GM12891 (cell line): Measurements from ENCODE around the gene HES5.

Experiments
- DNase-seq: peaks from one replicate; pipeline ENCODE4 v3.0.0; 2011; ENCODE audit warnings: low spot score; ENCODE audit not compliant: insufficient read length
- FAIRE-seq: peaks from 2 replicates; lab custom pipeline; 2011; peaks lifted over from hg19 to GRCh38; lab: Jason Lieb, UNC
- PAX5 ChIP-seq: IDR thresholded peaks from 2 replicates; pipeline ENCODE4 v1.6.1; 2011; ENCODE audit warnings: low read length, moderate library complexity, mild to moderate bottlenecking; ENCODE audit not compliant: insufficient read depth, severe bottlenecking
- POLR2A ChIP-seq: IDR thresholded peaks from 2 replicates; pipeline ENCODE4 v1.6.1; 2011; ENCODE audit warnings: low read depth, low read length, control low read depth
- POLR2AphosphoS5 ChIP-seq: IDR thresholded peaks from 2 replicates; pipeline ENCODE4 v1.6.1; 2011; ENCODE audit warnings: low read depth, low read length, control low read depth
- POU2F2 ChIP-seq: IDR thresholded peaks from 2 replicates; pipeline ENCODE4 v1.6.1; 2011; ENCODE audit warnings: low read depth, mild to moderate bottlenecking, control low read depth, low read length, moderate library complexity
- SPI1 ChIP-seq: IDR thresholded peaks from 2 replicates; pipeline ENCODE4 v1.6.1; 2011; ENCODE audit warnings: low read depth, low read length, control low read depth
- TAF1 ChIP-seq: IDR thresholded peaks from 2 replicates; pipeline ENCODE4 v1.6.1; 2011; ENCODE audit warnings: low read depth, low read length, control low read depth

Gene HES5

DNA sequence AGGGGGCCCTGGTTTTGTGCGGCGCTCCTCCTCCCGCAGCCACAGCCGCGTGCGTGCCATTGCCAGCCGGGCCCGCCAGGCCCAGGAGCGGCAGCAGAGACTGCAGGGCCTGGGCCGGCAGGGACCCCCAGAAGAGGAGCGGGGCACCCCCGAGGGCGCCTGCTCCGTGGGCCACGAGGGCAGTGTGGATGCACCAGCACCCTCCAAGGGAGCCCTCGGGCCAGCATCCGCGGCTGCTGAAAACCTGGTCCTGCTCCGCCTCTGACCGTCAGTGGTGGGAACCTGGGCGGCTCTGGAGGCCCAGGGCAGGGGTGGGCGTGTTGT, 25.2 kb downstream of the HES5 start:
- FAIRE-seq: no peak

DNA sequence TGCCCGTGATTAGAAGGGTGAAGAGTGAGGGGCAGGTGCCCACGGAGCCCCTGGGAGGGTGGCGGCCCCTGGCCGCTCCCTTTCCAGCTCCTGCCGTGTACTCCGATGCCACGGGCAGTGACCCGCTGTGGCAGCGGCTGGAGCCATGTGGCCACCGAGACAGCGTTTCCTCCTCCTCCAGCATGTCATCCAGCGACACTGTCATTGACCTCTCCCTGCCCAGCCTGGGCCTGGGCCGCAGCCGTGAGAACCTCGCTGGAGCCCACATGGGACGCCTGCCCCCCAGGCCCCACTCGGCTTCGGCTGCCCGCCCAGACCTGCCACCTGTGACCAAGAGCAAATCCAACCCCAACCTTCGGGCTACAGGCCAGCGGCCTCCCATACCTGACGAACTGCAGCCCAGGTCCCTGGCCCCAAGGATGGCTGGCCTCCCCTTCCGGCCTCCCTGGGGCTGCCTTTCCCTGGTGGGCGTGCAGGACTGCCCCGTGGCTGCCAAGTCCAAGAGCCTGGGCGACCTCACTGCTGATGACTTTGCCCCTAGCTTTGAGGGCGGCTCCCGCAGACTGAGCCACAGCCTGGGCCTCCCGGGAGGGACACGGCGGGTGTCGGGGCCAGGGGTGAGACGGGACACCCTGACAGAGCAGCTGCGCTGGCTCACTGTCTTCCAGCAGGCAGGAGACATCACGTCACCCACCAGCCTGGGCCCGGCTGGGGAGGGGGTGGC, 25.7 kb downstream of the HES5 start:
- no peak for FAIRE-seq
- TF ChIP-seq POU2F2 (no peak), POLR2A (no peak), POLR2AphosphoS5 (no peak), PAX5 (no peak), SPI1 (no peak)

More for the DNA sequence above, 25.2 kb downstream of the HES5 start:
- TF ChIP-seq PAX5 (no peak), POU2F2 (no peak)
- no peak for DNase-seq

DNA sequence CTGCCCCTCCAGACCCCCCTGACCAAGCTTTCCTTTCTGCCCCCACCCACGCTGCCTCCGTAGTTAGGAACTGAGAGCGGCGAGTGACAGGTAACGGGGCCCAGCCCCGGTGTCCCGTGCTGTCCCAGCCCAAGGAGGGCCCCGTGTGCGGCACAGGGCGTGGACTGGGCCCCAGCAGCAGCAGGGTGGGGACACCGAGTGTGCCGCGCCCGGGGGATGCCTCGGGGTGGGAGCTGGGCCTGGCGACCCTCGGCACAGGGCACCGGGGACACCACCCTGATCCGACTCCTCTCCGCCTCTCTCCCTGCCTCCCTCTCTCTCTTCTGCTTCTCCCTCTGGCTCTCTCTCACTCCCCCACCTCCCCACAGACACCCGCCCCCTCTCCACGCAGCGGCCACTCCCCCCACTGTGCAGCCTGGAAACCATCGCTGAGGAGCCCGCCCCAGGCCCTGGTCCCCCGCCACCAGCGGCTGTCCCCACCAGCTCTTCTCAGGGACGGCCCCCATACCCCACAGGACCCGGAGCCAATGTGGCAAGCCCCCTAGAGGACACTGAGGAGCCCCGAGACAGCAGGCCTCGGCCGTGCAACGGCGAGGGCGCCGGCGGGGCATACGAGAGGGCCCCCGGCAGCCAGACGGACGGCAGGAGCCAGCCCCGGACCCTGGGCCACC, 26.4 kb downstream of the HES5 start:
- DNase-seq (no peak), FAIRE-seq (no peak)
- TF ChIP-seq TAF1: no peak
- no peak for TF ChIP-seq SPI1
- TF ChIP-seq POLR2AphosphoS5: no peak
- no peak for TF ChIP-seq POLR2A
- no peak for TF ChIP-seq PAX5
- no peak for TF ChIP-seq POU2F2

More for the DNA sequence above, 25.7 kb downstream of the HES5 start:
- DNase-seq: no peak

DNA sequence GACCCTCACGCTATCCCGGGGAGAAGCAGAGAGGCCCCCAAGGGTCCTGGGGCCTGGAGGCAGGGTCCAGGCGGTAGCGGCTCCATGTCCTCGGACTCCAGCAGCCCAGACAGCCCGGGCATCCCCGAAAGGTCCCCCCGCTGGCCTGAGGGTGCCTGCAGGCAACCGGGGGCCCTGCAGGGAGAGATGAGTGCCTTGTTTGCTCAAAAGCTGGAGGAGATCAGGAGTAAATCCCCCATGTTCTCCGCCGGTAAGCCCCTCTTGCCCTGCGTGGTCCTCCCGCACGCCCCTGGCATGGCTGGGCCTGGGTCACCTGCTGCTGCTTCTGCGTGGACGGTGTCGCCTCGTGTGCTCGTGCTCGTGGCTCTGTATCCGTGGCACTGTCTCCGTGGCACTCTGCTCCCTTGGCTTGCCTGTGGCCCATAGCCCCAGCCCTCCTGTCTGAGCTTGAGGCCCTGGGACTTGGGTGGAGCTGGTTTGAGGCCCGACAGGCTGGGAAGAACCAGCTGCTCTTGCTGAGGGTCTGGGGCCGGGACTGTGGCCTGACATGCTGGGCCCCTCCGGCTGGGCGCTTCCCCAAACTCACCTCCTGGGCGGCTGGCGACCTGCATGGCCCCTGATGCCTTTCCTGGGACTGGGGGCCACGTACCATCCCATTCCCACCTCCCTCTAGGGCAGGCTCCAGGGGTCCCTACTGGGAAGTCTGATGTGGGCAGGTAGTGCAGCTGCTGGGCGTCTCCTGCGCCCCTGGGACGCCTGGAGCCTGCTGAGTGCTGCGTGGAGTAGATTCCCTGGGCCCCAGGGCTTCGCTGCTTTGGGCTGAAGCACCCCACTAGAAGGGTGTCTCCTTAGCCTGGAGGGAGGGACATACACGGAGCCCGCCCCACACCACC, 27.2 kb downstream of the HES5 start:
- no peak for TF ChIP-seq SPI1
- no peak for TF ChIP-seq POU2F2
- TF ChIP-seq POLR2AphosphoS5: no peak
- no peak for TF ChIP-seq TAF1
- no peak for TF ChIP-seq PAX5
- TF ChIP-seq POLR2A: no peak
- no peak for DNase-seq
- no peak for FAIRE-seq

DNA sequence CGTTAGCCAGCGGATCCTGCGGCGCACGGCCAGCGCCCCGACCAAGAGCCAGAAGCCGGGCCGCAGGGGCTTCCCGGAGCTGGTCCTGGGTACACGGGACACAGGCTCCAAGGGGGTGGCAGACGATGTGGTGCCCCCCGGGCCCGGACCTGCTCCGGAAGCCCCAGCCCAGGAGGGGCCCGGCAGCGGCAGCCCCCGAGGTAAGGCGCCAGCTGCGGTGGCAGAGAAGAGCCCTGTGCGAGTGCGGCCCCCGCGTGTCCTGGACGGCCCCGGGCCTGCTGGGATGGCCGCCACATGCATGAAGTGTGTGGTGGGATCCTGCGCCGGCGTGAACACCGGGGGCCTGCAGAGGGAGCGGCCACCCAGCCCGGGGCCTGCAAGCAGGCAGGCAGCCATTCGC, 27.9 kb downstream of the HES5 start:
- DNase-seq (no peak), FAIRE-seq (no peak)
- no peak for TF ChIP-seq POLR2AphosphoS5
- no peak for TF ChIP-seq POU2F2
- no peak for TF ChIP-seq POLR2A

DNA sequence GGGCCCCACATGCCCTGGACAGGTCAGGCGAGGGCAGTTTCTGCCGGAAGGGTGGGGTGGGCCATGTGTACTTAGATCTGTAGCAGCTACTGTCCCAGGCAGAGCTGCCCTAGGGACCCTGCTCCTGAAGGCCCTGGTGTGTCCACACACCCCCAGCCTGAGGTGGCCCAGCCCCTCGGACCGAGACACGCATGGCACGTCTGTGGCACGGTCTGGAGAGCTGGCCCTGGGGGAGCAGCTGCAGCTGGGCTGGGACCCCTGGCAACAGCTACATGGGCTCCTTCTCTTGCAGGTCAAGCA, 28.3 kb downstream of the HES5 start:
- TF ChIP-seq SPI1 (no peak), POLR2A (no peak), PAX5 (no peak), TAF1 (no peak), POU2F2 (no peak), POLR2AphosphoS5 (no peak)
- no peak for FAIRE-seq
- DNase-seq: no peak

DNA sequence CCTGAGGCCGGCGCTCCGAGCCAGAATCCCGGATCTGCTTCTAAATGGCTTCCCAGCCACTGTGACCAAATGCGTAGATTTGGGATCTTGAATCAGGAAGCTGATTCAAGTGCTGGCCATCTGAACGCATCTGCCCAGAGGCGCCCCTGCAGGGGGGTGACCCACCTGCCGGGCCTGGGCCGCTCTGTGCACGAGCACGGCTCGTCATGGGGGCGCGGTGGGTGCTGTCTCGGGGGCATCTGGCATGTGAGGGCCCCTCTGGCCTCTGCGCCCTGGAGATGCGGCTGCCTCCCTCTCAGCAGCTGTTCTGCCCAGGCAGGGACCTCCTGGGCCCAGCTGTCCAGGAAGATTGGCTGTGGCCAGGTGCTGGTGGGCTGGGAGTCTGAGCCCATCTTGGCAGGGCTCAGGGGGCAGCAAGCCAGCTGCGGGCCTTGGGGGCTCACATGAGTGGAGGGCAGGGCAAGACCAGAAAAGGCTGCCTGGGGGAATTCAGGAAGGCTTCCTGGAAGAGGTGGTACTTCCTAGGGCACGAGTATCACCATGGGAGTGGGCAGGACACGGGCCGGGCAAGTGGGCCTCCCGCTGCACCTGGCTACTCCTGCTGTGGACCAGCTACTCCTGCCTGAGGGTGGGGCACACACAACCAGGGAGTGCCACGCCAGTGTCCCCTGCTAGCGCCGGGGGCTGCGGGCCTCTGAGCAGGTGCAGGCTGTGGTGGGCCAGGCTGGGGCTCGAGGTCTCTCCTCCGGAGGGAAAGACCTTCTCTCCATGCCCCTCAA, 28.8 kb downstream of the HES5 start:
- FAIRE-seq (no peak), DNase-seq (no peak)
- TF ChIP-seq POU2F2 (no peak), POLR2A (no peak), SPI1 (no peak), POLR2AphosphoS5 (no peak), PAX5 (no peak)

DNA sequence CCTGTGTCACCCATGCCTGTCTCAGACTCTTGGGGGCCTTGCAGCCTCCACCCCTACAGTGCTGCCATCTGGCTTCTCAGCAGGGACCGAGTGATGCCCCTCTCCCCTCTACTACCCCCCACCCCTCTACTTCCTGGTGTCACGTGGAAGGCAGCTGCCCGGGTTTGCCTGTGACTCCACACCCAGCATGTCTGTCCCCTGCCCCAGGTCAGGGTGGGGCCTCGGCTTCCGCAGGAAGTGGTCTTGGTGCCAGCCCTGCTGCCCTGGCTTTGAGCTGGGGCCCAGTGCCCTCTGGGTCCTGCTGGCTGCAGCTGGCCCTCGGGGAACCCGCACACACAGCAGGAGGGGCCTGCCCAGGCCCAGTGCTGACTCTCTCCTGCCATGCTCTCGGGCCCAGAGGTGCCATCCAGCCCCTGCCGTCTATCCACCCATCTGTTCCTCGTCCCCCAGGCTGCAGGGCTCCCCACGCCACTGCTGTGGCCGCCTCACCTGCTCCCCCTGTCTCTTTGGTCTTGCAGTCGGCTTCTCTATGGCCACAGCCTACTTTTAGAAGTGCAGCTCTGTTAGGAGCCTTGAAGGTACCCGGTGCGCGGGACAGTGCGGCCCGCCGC, 30.0 kb downstream of the HES5 start:
- FAIRE-seq: no peak
- no peak for TF ChIP-seq TAF1
- TF ChIP-seq POLR2AphosphoS5: no peak
- no peak for TF ChIP-seq PAX5
- TF ChIP-seq POLR2A: no peak
- no peak for TF ChIP-seq POU2F2
- no peak for TF ChIP-seq SPI1

More for the DNA sequence above, 30.0 kb downstream of the HES5 start:
- DNase-seq: no peak
